Keratinocyte (primary cell): ENCODE data around the gene CDH22.

Experiments
- EZH2 ChIP-seq: IDR thresholded peaks from one replicate; pipeline ENCODE4 v1.6.1; 2012; ENCODE audit warnings: inconsistent platforms, mild to moderate bottlenecking, low read length, moderate library complexity
- TF ChIP-seq, protein P1 (sequence below), 3 experiments: IDR thresholded peaks in 1 of 3; conservative IDR thresholded peaks in 1 of 3; optimal IDR thresholded peaks in 1 of 3; 2 replicates in 2 of 3; 3 replicates in 1 of 3; pipeline versions ENCODE3 to v1.5.1; 2011; ENCODE audit warnings: low read length in 3 of 3, mild to moderate bottlenecking in 3 of 3, moderate library complexity in 2 of 3, control low read depth in 1 of 3, inconsistent platforms in 1 of 3; ENCODE audit not compliant: insufficient read depth in 2 of 3; ENCODE audit errors: extremely low read depth in 1 of 3

DNA sequence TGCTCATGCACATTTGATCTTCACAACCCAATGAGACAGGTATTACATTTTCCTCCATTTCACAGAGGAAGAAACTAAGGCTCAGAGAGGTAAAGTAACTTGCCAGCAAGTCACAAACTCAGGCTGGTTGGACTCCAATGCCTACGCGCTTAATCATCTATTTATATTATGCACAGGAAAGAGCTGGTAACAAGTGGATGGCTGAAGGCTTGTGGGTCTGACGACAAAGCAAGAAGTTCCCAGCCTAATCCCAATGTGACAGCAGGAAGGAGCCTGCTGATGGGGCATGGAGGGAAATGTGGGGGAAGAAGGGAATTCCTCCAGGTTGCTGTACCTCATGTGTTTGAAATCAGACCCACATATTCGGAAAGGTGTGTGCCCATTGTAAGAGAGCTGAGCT, 3.9 kb downstream of the CDH22 start:
- TF ChIP-seq, protein P1, sequence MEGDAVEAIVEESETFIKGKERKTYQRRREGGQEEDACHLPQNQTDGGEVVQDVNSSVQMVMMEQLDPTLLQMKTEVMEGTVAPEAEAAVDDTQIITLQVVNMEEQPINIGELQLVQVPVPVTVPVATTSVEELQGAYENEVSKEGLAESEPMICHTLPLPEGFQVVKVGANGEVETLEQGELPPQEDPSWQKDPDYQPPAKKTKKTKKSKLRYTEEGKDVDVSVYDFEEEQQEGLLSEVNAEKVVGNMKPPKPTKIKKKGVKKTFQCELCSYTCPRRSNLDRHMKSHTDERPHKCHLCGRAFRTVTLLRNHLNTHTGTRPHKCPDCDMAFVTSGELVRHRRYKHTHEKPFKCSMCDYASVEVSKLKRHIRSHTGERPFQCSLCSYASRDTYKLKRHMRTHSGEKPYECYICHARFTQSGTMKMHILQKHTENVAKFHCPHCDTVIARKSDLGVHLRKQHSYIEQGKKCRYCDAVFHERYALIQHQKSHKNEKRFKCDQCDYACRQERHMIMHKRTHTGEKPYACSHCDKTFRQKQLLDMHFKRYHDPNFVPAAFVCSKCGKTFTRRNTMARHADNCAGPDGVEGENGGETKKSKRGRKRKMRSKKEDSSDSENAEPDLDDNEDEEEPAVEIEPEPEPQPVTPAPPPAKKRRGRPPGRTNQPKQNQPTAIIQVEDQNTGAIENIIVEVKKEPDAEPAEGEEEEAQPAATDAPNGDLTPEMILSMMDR (optimal IDR thresholded peaks at IDR 0.05 in 1 of 3, IDR thresholded peaks at IDR 0.05 in 1 of 3, conservative IDR thresholded peaks at IDR 0.05 in 1 of 3; ENCODE audit: extremely low read depth in 1 of 3, insufficient read depth in 2 of 3, low read length in 3 of 3): no peak
- TF ChIP-seq EZH2: no peak
